ENCODE results near the gene EIF2B5.

- TF ChIP-seq POLR2AphosphoS5 (IDR thresholded peaks at IDR 0.05; ENCODE audit: low read depth, low read length) (no peak), POLR2A (IDR thresholded peaks at IDR 0.05; ENCODE audit: low read depth, low read length) (no peak), TAF1 (IDR thresholded peaks at IDR 0.05; ENCODE audit: borderline replicate concordance, low read depth, low read length) (no peak)
Measured at GRCh38 chr3:184181596-184181995, 46.4 kb downstream of the EIF2B5 start.
